OCI-LY1 (cell line): ENCODE measurements around the gene DDX4.

Experiments
- H2AFZ ChIP-seq: fragments of 200-600 bp; sonication (generic), shearing (Covaris generic); 2 replicates; pipeline ENCODE4 v1.6.0; 2014; ENCODE audit warnings: antibody characterized with exemption, mild to moderate bottlenecking, low read length
- H3F3A ChIP-seq: fragments of 200-600 bp; sonication (generic), shearing (Covaris generic); 2 replicates; pipeline ENCODE4 v1.6.0; 2014; ENCODE audit warnings: mild to moderate bottlenecking, antibody characterized with exemption, low read length, moderate library complexity; ENCODE audit not compliant: insufficient read depth
- H3K27ac ChIP-seq: fragments of 200-600 bp; sonication (generic); 2 replicates; pipeline ENCODE4 v1.5.1; 2014; ENCODE audit warnings: low read length, mixed run types, mild to moderate bottlenecking, low read depth; ENCODE audit not compliant: poor library complexity, severe bottlenecking
- H3K27me3 ChIP-seq: fragments of 200-600 bp; sonication (generic); 2 replicates; pipeline ENCODE4 v1.6.0; 2014; ENCODE audit warnings: antibody characterized with exemption, mild to moderate bottlenecking, low read length, moderate library complexity; ENCODE audit not compliant: insufficient read depth
- H3K36me3 ChIP-seq: fragments of 200-600 bp; sonication (generic); 2 replicates; pipeline ENCODE4 v1.6.1; 2014; ENCODE audit warnings: mild to moderate bottlenecking, antibody characterized with exemption, low read length, moderate library complexity, mixed read lengths; ENCODE audit not compliant: insufficient read depth
- H3K4me1 ChIP-seq: fragments of 200-600 bp; sonication (generic); 2 replicates; pipeline ENCODE4 v1.5.1; 2014; ENCODE audit warnings: mild to moderate bottlenecking, low read length, moderate library complexity; ENCODE audit not compliant: insufficient read depth, severe bottlenecking
- H3K4me2 ChIP-seq: fragments of 200-600 bp; sonication (generic), shearing (Covaris generic); 2 replicates; pipeline ENCODE4 v1.6.1; 2014; ENCODE audit warnings: low read length
- H3K4me3 ChIP-seq: fragments of 200-600 bp; sonication (generic); 2 replicates; pipeline ENCODE4 v1.5.1; 2014; ENCODE audit warnings: low read length, low read depth, mild to moderate bottlenecking, mixed read lengths; ENCODE audit not compliant: poor library complexity, severe bottlenecking
- H3K79me2 ChIP-seq: fragments of 200-600 bp; shearing (Covaris generic); 2 replicates; pipeline ENCODE4 v1.6.1; 2016; ENCODE audit warnings: mixed run types, low read length, mixed read lengths; ENCODE audit not compliant: insufficient read depth
- H3K9ac ChIP-seq: fragments of 200-600 bp; sonication (generic), shearing (Covaris generic); 2 replicates; pipeline ENCODE4 v1.6.1; 2014; ENCODE audit warnings: mild to moderate bottlenecking, low read length, mixed read lengths
- H3K9me2 ChIP-seq: fragments of 200-600 bp; sonication (generic), shearing (Covaris generic); 2 replicates; pipeline ENCODE4 v1.6.1; 2014; ENCODE audit warnings: low read depth, mild to moderate bottlenecking, low read length, mixed read lengths
- H3K9me3 ChIP-seq: fragments of 200-600 bp; shearing (Covaris generic); 2 replicates; pipeline ENCODE4 v1.6.1; 2014; ENCODE audit warnings: low read length, mixed read lengths
- H4K20me1 ChIP-seq: fragments of 200-600 bp; sonication (generic), shearing (Covaris generic); 2 replicates; pipeline ENCODE4 v1.6.0; 2016; ENCODE audit warnings: mild to moderate bottlenecking, low read length; ENCODE audit not compliant: insufficient read depth
- EZH2 ChIP-seq: fragments of 200-600 bp; sonication (generic), shearing (Covaris generic); IDR thresholded peaks from 2 replicates; pipeline ENCODE4 v1.8.0; 2017; ENCODE audit warnings: borderline replicate concordance, mixed run types, mild to moderate bottlenecking, antibody characterized with exemption, low read length, moderate library complexity, mixed read lengths
- TF ChIP-seq, protein P1 (sequence below): fragments of 200-600 bp; sonication (generic), shearing (Covaris generic); IDR thresholded peaks from 2 replicates; pipeline ENCODE4 v1.5.1; 2017; ENCODE audit warnings: mild to moderate bottlenecking, antibody characterized with exemption, low read length, moderate library complexity, mixed read lengths

Gene DDX4

DNA sequence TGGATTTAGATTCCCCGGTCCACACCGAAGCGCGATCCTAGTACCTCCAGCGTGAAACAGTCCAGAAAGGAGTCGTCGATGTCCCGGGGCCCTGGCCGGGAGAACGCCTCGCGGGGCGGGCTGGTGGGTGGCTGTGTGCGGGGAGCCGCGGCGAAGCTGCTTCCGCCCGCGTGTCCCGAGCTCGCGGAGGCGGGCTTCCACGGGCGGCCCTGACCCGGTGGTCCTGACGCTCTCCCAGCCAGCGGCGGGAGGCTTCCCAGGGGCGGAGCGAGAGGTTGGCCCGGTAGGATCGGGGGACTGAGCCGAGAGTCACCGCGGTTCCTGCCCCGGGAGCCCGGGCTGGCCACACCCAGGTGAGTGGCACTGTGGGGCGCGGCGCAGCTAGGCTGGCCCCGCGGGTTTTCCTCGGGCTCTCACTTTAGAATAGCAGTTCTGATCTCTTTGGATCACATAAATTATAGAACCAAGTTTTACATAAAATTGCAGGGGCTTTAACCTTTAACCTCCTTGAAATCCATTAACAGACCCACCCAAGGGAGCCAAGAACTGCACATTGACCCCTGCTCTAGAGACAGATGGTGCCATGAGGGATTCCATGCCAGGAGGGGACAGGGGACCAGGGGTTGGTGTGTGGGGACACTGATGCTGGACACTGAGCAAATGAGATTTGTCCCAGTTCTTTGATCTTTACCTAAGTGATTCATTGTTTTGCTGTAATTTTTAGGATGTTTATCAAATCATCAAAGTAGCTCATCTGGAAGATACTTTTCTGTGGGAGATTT is 84.1 kb downstream of the DDX4 start:
- no peaks in the 10 kb centered on the region for H3K9me2 ChIP-seq
- H3F3A ChIP-seq = no peaks in the 10 kb centered on the region
- H3K79me2 ChIP-seq = no peaks in the 10 kb centered on the region
- H4K20me1 ChIP-seq = no peaks in the 10 kb centered on the region
- no peak overlapping the region for H2AFZ ChIP-seq
- TF ChIP-seq EZH2 = no peak
- TF ChIP-seq, protein P1, sequence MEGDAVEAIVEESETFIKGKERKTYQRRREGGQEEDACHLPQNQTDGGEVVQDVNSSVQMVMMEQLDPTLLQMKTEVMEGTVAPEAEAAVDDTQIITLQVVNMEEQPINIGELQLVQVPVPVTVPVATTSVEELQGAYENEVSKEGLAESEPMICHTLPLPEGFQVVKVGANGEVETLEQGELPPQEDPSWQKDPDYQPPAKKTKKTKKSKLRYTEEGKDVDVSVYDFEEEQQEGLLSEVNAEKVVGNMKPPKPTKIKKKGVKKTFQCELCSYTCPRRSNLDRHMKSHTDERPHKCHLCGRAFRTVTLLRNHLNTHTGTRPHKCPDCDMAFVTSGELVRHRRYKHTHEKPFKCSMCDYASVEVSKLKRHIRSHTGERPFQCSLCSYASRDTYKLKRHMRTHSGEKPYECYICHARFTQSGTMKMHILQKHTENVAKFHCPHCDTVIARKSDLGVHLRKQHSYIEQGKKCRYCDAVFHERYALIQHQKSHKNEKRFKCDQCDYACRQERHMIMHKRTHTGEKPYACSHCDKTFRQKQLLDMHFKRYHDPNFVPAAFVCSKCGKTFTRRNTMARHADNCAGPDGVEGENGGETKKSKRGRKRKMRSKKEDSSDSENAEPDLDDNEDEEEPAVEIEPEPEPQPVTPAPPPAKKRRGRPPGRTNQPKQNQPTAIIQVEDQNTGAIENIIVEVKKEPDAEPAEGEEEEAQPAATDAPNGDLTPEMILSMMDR = no peak
- no peaks in the 10 kb centered on the region for H3K4me1 ChIP-seq
- no peak overlapping the region for H3K9ac ChIP-seq
- H3K9me3 ChIP-seq = no peaks in the 10 kb centered on the region
- H3K27ac ChIP-seq = no peak overlapping the region
- no peak overlapping the region for H3K4me2 ChIP-seq
- no peaks in the 10 kb centered on the region for H3K27me3 ChIP-seq
- H3K4me3 ChIP-seq = no peak overlapping the region
- no peaks in the 10 kb centered on the region for H3K36me3 ChIP-seq

DNA sequence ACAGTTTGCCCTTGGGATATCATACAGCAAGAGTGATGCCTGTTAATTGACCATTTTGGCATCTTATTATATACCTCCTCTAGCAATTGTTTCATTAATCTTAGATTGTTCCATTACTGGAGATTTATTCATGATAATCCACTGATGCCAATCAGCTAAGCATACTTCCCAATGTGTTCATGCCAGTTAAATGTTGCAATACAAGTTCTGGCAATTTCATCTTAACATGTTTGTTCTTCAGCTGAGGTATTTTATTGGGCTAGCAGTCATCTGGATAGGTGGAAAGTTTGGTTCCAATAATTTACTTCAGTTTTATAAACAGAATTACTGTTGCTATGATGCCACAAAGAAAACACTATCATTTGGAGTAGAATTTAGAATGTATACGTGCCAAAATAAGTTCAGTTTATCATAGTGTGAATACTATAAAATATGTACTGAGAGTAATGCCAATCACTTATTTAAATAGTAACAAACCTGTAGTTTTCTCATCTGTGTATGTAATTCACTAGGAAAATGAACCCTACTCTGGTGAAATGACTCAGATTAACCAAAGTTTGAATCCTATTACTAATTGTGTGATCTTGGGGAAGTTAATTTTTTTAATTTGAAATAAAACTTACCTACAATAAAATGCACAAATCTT is 85.4 kb downstream of the DDX4 start:
- no peaks in the 10 kb centered on the region for H3K9me3 ChIP-seq
- H3K27ac ChIP-seq = no peak overlapping the region
- no peaks in the 10 kb centered on the region for H3K4me1 ChIP-seq
- no peak overlapping the region for H3K4me2 ChIP-seq
- no peaks in the 10 kb centered on the region for H3K79me2 ChIP-seq
- H4K20me1 ChIP-seq = no peaks in the 10 kb centered on the region
- H3K36me3 ChIP-seq = no peaks in the 10 kb centered on the region
- H3K9ac ChIP-seq = no peak overlapping the region
- no peaks in the 10 kb centered on the region for H3K9me2 ChIP-seq
- no peak overlapping the region for H3K4me3 ChIP-seq
- TF ChIP-seq, protein P1 = no peak
- no peak for TF ChIP-seq EZH2
- H2AFZ ChIP-seq = no peak overlapping the region
- H3K27me3 ChIP-seq = no peaks in the 10 kb centered on the region
- no peaks in the 10 kb centered on the region for H3F3A ChIP-seq

DNA sequence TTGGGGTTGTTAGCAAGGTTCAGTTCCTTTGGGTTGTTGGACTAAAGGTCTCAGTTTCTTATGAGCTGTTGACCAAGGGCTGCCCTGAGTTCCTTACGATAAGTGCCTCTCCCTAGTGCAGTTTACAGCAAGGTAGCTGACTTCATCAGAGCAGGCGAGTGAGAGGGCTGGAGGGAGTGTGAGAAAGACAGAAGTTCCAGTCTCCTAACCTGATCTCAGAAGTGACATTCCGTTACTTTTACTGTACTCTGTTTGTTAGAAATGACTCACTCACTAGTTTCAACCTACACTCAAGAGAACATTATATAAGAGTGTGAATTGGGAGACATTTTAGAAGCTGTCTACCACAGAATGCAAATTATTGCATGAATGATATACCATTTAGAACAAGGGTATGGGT is 92.1 kb downstream of the DDX4 start:
- H3K9me2 ChIP-seq = no peaks in the 10 kb centered on the region
- no peak overlapping the region for H3K27ac ChIP-seq
- H3K79me2 ChIP-seq = no peaks in the 10 kb centered on the region
- H2AFZ ChIP-seq = no peak overlapping the region
- H3K27me3 ChIP-seq = no peaks in the 10 kb centered on the region
- no peaks in the 10 kb centered on the region for H3K4me1 ChIP-seq
- no peak overlapping the region for H3K4me2 ChIP-seq
- H3K36me3 ChIP-seq = no peaks in the 10 kb centered on the region
- no peak overlapping the region for H3K4me3 ChIP-seq
- no peaks in the 10 kb centered on the region for H3F3A ChIP-seq
- no peaks in the 10 kb centered on the region for H4K20me1 ChIP-seq
- no peak for TF ChIP-seq EZH2
- TF ChIP-seq, protein P1 = no peak
- no peak overlapping the region for H3K9ac ChIP-seq
- no peaks in the 10 kb centered on the region for H3K9me3 ChIP-seq
